ENCODE results near the gene CEP43.

- TF ChIP-seq CTCF (conservative IDR thresholded peaks at IDR 0.05 in 1 of 2, IDR thresholded peaks at IDR 0.05 in 1 of 2; ENCODE audit: extremely low read depth in 1 of 2, insufficient read depth in 1 of 2, low read depth in 1 of 2, low read length in 2 of 2) (no peak), EZH2 (IDR thresholded peaks at IDR 0.05; ENCODE audit: borderline replicate concordance, low read length) (no peak)
Measured at GRCh38 chr6:166966268-166966667, 32.9 kb upstream of the CEP43 start.

Measured in mammary epithelial cell (primary cell).